Gastrocnemius medialis (tissue), 4 donors: ENCODE results near the gene GPR3. TPM values are rescaled to one million over a fixed set of nuclear protein-coding genes. Genes with fewer than 3 reads are reported as not detected.

ENCODE experiments used
- ATAC-seq, 2 donors: fragments of 150-250 bp; one replicate each; pipeline ENCODE4 v1.9.1; 2016
- DNase-seq, 2 donors: peaks; one replicate each; pipeline ENCODE4 v3.0.0-alpha.2; 2019
- H3K27ac ChIP-seq, 4 donors: fragments of 200-600 bp; sonication (generic); 1 replicate in 1 of 4; 2 replicates in 3 of 4; pipeline ENCODE4 v1.5.1; 2016 to 2018; ENCODE audit warnings: mild to moderate bottlenecking in 2 of 4, moderate library complexity in 1 of 4
- H3K27me3 ChIP-seq, 3 donors: fragments of 200-600 bp; sonication (generic) in 2 of 3; 1 replicate in 1 of 3; 2 replicates in 2 of 3; pipeline versions ENCODE4 v1.5.1 to v1.6.0; 2016 to 2019; ENCODE audit warnings: mild to moderate bottlenecking in 1 of 3, moderate library complexity in 1 of 3
- H3K36me3 ChIP-seq, 2 donors: fragments of 200-600 bp; sonication (generic) in 1 of 2; one replicate each; pipeline ENCODE4 v1.5.1; 2017 to 2018
- H3K4me1 ChIP-seq, 2 donors: fragments of 200-600 bp; sonication (generic) in 1 of 2; one replicate each; pipeline ENCODE4 v1.5.1; 2016 to 2017; ENCODE audit warnings: mild to moderate bottlenecking in 2 of 2
- H3K4me3 ChIP-seq, 4 donors: fragments of 200-600 bp; sonication (generic) in 3 of 4; 1 replicate in 1 of 4; 2 replicates in 3 of 4; pipeline ENCODE4 v1.5.1; 2016 to 2019; ENCODE audit warnings: mild to moderate bottlenecking in 2 of 4
- H3K9me3 ChIP-seq, 3 donors: fragments of 200-600 bp; sonication (generic) in 2 of 3; 1 replicate in 1 of 3; 2 replicates in 2 of 3; pipeline ENCODE4 v1.5.1; 2016 to 2019
- CTCF ChIP-seq, 5 experiments: fragments of 450-650 bp in 3 of 5; fragments of 200-600 bp in 2 of 5; sonication (generic) in 2 of 5; IDR thresholded peaks in 4 of 5; conservative IDR thresholded peaks in 1 of 5; 1 replicate in 4 of 5; 2 replicates in 1 of 5; pipeline ENCODE4 v1.5.1; 2016 to 2019; ENCODE audit warnings: antibody characterized with exemption in 5 of 5, mild to moderate bottlenecking in 3 of 5, moderate library complexity in 3 of 5
- POLR2A ChIP-seq, 2 donors: fragments of 450-650 bp; IDR thresholded peaks; one replicate each; pipeline ENCODE4 v1.6.1; 2017; ENCODE audit warnings: antibody characterized with exemption in 2 of 2, mild to moderate bottlenecking in 2 of 2, moderate library complexity in 2 of 2
- in situ Hi-C, 4 donors: fragments of 200-750 bp; cut with MboI; loops; one replicate each; pipeline versions ENCODE4 v1.15.0 to v1.8.0; 2017; ENCODE audit warnings: low sequenced_read_pairs in 4 of 4
- intact Hi-C: fragments of 100-400 bp; cut with DNase I; formaldehyde crosslinking; loops from one replicate; pipeline ENCODE4 v1.15.1; 2023; ENCODE audit warnings: low total_unique reads
- total RNA-seq, 4 donors: library from RNA; depleted of rRNA; stranded (reverse); fragments of >200 nt; gene quantifications; one replicate each; pipeline versions ENCODE4 v1.1.0 to v1.2.3, GENCODE V29; 2016

The GPR3 gene
- total RNA-seq, 4 donors from 2014 or later = 0.23 to 0.51 (median 0.35) TPM; not detected in 1

- Histone ChIP-seq H3K27me3 (peaks cover 0 to 5% (median 0%) of the 10 kb centered on the region in 3 donors), H3K27ac (no peak overlapping the region), H3K4me1 (peaks cover 14% of the 10 kb centered on the region in 2 donors), H3K36me3 (no peaks in the 10 kb centered on the region), H3K4me3 (no peak overlapping the region), H3K9me3 (no peaks in the 10 kb centered on the region)
- DNase-seq (no peak), ATAC-seq (no peak)
- intact Hi-C loops = no loop called here
- TF ChIP-seq CTCF (IDR thresholded peaks at IDR 0.05 in 4 of 5, conservative IDR thresholded peaks at IDR 0.05 in 1 of 5) = no peak
- no peak for TF ChIP-seq POLR2A (IDR thresholded peaks at IDR 0.05)
- in situ Hi-C loops = no loop called here
These were observed 12.8 kb upstream of the GPR3 start for GRCh38 chr1:27379564-27380122.

GRCh38 chr1:27380224-27380623 is 12.2 kb upstream of the GPR3 start:
- in situ Hi-C loops (no loop called here), intact Hi-C loops (no loop called here)
- no peaks in the 10 kb centered on the region for H3K36me3 ChIP-seq
- TF ChIP-seq POLR2A (IDR thresholded peaks at IDR 0.05) (no peak), CTCF (IDR thresholded peaks at IDR 0.05 in 4 of 5, conservative IDR thresholded peaks at IDR 0.05 in 1 of 5) (no peak)
- H3K9me3 ChIP-seq = no peaks in the 10 kb centered on the region
- peaks cover 0 to 5% (median 0%) of the 10 kb centered on the region in 3 donors for H3K27me3 ChIP-seq
- H3K4me3 ChIP-seq = no peak overlapping the region
- DNase-seq (no peak), ATAC-seq (no peak)
- peak overlapping the region in 1 of 4 donors; percentile 2 for H3K27ac ChIP-seq
- H3K4me1 ChIP-seq = peaks cover 11 to 14% of the 10 kb centered on the region in 2 donors

GRCh38 chr1:27380766-27381733 is 11.4 kb upstream of the GPR3 start:
- no peaks in the 10 kb centered on the region for H3K36me3 ChIP-seq
- peaks cover 0 to 5% (median 0%) of the 10 kb centered on the region in 3 donors for H3K27me3 ChIP-seq
- H3K9me3 ChIP-seq = no peaks in the 10 kb centered on the region
- in situ Hi-C loops (no loop called here), intact Hi-C loops (no loop called here)
- H3K27ac ChIP-seq = peak overlapping the region in 1 of 4 donors; percentile 2
- no peak overlapping the region for H3K4me3 ChIP-seq
- ATAC-seq = peak; percentile 85 to 89
- no peak for TF ChIP-seq CTCF (IDR thresholded peaks at IDR 0.05 in 4 of 5, conservative IDR thresholded peaks at IDR 0.05 in 1 of 5)
- TF ChIP-seq POLR2A (IDR thresholded peaks at IDR 0.05) = no peak
- peak; percentile 55 to 71 for DNase-seq
- peaks cover 9 to 14% of the 10 kb centered on the region in 2 donors for H3K4me1 ChIP-seq

- peaks cover 9 to 14% of the 10 kb centered on the region in 2 donors for H3K4me1 ChIP-seq
- H3K27me3 ChIP-seq = peaks cover 0 to 5% (median 0%) of the 10 kb centered on the region in 3 donors
- intact Hi-C loops (no loop called here), in situ Hi-C loops (no loop called here)
- H3K9me3 ChIP-seq = no peaks in the 10 kb centered on the region
- H3K4me3 ChIP-seq = no peak overlapping the region
- DNase-seq (no peak), ATAC-seq (no peak)
- H3K27ac ChIP-seq = no peak overlapping the region
- TF ChIP-seq CTCF (IDR thresholded peaks at IDR 0.05 in 4 of 5, conservative IDR thresholded peaks at IDR 0.05 in 1 of 5) = no peak
- no peak for TF ChIP-seq POLR2A (IDR thresholded peaks at IDR 0.05)
- no peaks in the 10 kb centered on the region for H3K36me3 ChIP-seq
These were observed 10.3 kb upstream of the GPR3 start for GRCh38 chr1:27381969-27382762.
